Left hindlimb (tissue), 1 donor: ENCODE results near the gene CAMK2D.
A peak's percentile ranks its signal among the peaks of the same experiment; 100 is the strongest.

Experiments used
- DNase-seq: peaks from one replicate; pipeline ENCODE4 v3.0.0-alpha.2; 2018

The CAMK2D gene

DNA sequence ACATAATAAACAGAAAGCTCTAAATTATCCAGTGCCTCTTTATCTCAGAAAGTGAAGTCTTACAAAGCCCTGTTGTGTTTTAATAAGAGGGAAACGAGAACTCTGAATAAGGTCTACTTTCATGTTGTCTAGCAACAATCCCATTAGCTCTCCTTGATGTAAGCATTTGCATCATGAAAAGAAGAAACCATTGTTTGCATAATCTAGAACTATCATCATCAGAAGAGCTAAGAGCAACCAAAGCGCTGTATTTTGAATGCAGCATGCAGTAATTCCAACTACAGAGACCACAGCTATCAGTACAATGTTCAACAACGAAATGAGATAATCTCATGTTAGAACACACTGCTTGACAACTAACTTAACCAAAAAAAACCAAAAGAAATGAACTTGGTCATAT is 257.1 kb downstream of the CAMK2D start:
- no peak for DNase-seq

DNA sequence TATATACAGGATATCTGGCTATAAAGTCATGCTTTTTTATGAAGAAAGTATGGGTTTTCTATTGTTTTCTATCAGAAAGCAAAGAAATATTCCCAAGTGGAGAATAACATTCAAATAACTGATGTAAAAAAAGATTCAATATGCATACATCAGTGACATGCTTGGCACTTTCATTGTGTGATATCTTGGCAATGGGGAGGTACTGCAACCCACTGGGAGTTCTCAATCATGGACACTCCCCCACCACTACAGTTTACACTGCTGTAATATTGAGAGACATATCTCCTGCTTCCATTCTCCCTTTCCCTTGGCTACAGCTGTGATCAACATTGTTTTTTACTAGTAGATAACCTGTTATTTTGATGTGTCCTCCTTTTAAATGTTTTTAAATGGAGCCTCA is 257.8 kb downstream of the CAMK2D start:
- no peak for DNase-seq

DNA sequence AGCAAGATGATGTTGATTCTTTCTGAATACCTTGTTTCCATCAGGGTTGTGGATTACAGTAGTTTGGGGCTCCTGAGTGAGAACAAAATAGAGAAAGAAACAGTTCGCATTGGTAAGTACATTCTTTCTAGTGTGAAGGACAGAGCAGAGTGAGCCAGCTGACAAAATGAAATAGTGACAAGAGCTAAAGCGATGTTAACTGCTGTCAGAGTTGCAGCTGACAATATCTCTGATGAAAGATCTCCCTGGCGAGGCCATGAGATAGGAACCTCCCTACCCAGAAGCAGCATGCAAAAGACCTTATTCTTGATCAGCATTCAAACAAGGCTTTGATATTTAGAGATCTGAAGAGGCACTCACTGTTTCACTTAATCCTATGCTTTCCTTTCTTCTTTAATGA is 258.6 kb downstream of the CAMK2D start:
- no peak for DNase-seq

DNA sequence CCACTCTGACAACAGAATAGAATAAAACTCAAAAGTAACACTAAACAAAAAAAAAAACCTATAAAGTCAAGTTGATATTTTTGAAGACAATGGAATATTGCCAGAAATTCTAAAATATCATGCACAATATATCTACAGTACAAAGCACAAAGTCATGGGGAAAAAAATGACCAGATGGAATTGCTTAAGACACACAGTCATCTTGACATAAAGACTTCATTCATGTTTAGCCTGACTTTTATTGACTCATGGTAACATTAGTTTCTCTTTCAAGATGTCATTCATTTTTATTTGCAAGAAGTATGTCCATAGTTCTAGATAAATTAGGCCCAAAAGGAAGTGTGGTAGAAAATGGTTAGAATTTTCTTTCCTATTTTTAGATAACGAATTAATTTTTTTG is 259.1 kb downstream of the CAMK2D start:
- no peak for DNase-seq

DNA sequence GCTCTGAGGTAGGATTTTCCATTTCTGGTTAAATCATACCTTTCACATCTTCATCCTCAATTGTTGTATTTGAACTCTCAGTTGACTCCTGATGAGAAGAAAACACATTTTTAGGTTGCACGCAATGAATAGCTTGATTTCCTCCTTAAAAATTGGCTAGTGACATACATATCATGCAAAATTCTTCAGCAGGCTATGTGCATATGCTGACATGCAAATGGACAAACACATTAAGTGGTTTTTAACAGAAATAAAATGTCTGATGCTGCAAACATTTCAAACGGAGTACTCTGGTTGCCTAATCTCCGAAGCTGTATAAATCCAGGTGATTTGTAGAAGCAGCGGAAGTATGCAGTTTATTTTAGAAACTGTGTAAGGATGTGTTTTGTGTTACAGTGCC is 261.1 kb downstream of the CAMK2D start:
- no peak for DNase-seq

DNA sequence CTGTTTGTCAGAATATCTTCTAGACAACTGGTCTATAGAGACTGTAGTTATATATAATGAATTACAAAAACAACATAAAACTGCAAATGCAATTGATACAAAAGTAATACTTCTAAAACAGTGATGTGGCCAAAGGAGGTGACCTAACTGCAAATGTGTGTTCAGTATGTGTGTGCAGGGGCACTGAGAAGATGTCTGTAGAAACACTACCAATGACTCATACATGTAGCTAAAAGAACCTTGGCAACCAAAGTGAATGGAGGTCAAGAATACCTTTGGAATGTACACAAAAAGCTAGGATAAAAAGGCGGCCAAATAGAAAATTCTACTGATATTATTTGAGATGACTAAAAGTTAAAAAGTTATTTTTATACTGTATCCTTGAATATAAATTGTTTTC is 261.8 kb downstream of the CAMK2D start:
- no peak for DNase-seq

DNA sequence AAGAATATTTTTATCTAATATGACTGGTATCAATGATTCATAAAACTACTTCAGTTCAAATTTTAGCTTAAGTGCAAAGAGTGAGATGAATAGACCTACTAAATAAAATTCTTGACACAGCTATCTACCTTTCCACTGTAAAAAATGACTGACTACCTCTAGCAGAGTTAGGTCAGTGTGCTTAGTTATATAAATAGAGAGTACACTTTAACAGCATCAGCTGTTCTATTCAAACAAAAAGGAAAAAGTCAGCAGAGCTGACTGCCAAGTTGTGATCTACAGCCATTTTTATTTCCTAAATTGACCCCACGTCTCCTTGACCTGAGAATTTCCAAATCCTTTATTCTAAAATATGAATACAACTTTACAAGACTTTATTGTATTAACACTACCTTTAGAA is 262.4 kb downstream of the CAMK2D start:
- DNase-seq = no peak

DNA sequence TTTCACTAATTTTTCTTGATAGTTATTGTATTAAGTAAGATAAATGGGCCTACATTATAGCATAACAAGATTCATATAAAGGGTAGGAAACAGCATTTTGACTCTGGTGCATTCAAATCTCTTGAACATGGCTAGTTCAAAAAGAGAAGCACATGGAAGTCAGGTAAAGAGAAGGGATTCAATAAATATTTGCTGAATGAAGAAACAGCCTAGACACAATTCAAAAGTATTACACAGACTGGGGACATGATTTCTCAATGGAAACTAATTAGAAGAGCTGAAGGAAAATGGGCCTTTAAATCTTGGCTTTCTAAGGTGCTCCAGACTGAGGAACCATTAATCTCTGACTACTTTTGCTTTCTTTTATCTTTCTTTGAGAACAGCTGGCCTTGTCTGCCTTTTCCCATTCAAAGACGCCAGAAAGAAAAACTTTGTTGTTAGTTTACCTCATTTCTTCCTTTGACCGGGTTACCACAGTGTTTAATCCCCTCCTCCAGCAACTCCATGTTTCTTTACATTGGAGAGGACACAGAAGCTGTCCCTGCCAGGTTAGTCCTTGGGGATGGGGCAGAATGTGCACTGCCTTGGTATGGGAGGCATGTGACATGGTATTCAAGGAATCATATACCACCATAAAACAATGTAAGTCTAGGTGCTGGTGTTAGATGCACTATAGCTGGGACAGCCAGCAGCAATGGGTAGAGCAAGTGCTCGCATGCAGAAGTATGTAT is 264.2 kb downstream of the CAMK2D start:
- DNase-seq = no peak

DNA sequence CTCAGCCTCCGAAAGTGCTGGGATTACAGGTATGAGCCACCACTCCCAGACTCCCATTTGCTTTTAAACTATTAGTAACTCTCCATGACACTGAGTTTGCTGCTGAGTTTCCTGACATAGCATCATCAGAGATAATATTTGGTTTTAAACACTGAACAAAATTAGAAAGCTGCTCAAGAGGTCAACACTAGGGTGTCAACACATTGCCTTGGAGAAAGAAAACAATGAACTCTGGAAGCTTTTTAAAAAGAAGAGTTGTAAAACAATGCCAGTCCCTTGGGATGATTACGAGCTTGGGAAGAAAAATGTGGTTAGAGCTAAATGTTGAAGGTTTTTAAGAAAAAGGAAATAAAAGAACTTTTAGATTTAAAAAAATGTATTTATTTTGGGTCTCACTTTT is 264.8 kb downstream of the CAMK2D start:
- DNase-seq = no peak

DNA sequence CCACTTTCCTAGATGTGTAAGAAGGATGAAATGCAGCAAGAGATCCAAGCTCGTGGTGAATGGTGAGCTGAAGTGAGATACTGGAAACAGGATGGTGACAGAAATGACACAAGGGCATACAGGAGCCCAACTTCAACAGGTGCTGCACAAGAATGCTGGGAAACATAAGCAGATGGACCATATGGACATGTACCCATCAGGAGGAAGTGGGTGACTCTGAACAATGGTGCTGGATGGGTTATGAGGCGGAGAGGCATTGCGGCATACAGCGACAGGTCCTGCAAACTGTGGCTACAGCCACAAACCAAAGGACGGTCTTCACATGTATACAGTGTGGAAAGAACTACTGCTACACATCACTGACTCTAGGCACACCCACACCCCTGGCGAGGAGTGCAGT is 265.7 kb downstream of the CAMK2D start:
- no peak for DNase-seq

DNA sequence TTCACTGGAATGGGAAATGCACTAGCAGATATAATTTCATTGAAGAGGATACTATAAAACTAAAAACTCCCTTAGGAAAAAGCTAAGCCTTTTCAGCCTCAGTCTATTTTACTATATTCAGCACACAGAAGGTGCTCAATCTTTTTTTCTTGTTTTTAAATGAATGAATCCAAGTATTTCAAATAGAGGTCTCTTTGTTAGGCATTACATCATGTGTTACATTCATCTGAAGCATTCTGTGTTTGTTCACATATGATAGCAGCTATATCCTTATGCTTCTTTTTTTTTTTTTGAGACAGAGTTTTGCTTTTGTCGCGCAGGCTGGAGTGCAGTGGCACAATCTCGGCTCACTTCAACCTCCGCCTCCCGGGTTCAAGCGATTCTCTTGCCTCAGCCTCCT is 278.4 kb downstream of the CAMK2D start:
- no peak for DNase-seq

DNA sequence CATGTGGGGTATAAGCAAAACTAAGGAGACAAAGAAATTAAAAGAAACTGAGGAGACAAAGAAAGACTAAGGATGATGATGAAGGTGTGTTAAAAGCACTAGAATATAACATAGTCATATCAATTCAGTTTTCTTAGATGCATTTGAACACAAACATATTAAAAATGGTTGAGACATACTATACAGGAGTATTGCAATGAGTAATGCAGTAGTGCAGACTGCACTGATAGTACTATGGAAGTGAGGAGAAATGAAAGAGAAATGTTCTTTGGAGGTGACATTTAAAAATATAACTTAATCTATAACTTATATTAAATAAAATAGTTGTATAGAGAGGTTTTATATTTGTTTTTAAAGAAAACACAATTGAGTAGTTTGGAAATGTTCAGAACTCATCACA is 279.2 kb downstream of the CAMK2D start:
- no peak for DNase-seq

DNA sequence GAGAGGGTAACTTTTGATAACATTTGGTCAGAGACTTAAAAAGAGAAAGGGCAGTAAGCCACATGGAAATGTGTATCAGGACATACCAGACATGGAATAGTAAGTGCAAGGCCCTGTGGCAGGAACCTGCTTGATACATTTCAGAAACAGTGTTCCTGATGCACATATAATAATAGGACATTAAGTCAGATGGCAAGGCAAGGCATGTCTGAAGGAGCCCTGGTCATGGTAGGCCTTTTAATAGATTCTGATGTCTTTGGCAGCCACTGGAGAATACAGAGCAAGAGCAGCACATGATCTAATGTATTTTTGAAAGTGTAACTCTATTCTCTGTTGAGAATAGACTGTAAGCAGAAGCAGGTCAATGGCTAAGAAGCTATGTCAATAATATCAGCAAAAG is 279.7 kb downstream of the CAMK2D start:
- no peak for DNase-seq

DNA sequence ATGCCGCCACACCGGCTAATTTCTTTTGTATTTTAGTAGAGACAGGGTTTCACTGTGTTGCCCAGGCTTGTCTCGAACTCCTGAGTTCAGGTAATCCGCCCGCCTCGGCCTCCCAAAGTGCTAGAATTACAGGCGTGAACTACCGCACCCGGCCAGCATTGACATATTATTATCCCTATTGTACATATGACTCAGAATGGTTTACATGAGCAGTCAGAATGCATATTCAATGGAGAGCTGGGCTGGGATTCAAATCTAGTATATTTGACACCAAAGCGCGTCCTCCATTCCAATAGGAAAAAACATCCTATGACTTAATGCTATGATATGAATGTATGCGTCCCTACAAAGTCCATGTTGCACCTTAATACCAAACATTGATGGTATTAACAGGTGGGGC is 281.4 kb downstream of the CAMK2D start:
- no peak for DNase-seq

DNA sequence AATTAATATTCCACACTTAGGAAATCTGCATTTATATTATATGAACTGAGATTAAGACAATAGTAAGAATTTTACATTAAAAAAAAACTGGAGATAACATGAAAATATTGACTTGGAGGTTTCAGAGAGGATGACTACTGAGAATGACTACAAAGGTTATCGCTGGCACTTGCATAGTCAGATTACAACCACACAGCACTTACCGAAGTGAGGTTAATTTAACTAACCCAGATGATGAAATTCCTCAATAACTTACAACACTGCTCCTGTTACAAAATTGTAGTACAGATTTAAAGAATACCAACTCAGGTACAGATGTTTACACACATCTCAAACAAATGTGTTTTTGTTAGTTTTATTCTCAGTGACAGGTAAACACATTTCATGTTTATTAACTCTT is 283.5 kb downstream of the CAMK2D start:
- DNase-seq = no peak

DNA sequence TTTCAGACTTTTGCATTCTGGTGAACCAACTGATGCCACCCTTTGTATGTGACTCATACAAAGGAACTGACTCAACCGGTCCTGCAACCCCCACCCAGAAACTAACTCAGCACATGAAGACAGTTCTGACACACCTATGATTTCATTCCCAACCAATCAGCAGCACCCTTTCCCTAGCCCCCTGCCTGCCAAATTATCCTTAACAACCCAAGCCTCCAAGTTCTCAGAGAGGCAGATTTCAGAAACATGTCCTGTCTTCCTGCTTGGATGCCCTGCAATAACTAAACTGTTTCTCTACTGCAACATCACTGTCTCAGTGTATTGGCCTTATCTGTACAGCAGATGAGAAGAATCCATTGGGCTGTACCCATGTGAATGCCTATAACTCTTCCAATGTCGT is 284.7 kb downstream of the CAMK2D start:
- DNase-seq = no peak

DNA sequence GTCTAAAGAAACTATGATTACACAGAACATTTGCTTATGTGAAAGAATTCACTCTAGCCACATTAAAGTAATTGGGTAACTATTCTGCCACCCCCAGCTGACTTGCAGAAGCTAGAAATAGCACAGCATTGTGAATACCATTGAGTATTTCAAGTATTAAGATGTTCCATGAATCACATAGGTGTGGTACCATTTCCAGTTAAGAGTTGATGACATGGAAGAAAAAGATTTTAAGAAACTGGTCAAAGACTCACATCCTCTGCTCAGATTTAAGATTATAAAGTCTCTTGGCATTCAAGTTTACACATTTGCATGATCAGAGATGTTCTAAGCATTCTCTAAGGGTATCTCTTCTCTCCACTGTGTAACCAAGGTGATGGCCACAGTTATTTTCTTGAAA is 287.5 kb downstream of the CAMK2D start:
- no peak for DNase-seq

DNA sequence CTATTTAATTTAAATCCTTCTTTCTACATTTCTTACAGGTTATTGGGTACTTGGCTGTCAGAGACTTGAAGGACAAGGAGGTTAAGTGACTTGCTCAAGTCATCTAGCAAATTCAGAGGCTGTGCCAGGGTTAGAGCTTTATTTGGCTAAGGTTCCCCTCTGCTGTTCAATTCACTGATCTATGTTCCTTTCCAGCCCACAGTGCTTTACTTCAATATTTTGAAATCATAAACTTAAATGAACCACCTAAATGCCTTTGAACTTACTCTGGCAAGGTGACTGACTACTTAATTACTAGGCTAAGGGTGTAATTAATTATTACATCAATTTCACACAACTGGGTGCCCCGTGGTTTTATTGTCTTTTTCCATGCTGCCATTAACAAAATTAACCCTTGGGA is 288.7 kb downstream of the CAMK2D start:
- DNase-seq = no peak

DNA sequence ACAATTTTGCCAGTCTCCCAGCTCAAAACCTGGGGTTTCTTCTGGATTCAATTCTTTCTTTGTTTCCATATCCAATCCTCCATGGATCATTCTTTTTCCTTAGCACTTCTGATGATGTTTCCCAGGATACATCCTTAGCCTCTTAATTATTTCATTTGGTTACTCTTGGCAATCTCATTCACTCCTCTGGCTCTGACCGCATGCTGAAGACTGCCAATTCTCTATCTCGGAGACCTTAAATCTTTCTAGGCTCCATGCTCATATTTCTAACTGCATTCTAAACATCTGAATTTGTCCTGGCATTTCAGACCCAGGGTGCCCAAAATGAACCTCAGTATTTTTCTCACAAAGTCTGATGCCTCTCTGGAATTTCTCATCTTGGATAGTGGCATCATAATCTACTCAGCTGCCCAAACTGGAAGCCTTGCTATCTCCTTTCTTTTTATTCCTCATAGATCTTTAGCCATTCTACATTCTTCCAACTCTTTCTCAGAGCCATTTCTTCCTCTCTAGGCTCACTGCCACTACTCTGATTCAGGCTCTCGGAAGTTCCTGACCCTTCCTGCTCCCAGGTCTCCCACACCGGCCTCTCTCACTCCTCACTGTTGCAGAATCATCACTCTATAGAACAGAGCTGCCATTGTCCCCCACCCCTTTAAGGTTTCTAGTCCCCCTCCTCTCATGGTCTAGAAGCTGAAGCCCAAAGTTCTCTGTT is 290.2 kb downstream of the CAMK2D start:
- no peak for DNase-seq

DNA sequence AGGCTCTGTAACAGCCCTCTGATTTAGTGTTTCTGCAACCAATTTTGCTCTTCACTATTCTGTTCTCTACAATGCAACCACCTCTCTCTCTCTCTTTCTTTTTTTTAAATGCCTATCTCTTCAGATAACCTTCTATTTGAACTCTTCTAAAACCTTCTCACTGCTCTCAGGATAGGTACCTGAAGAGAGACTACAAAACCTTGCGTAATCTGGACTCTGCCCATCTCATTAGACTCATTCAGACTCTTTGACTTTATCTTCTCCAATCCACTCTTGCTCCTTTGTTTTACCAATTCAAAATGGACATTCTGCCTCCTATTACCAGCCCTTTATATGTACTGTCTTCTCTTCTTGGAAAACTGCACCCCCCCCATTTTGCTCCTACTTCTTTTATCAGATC is 291.6 kb downstream of the CAMK2D start:
- DNase-seq = no peak

DNA sequence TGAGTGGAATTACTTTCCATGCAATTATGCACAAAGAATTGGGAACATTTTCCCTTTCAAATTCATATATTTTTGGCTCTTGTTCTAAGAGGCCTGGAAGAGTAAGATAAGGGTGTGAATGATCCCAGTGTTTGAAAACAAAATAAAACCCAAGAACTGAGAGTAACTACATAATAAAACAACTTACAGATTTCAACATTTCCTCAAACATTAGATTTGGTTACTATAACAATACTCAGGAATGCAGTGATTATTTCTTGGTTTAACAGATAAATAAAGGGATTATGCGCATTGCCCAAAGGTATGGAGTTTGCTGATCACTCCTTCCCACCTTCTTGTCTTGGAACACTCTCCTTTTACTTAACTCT is 292.5 kb downstream of the CAMK2D start:
- no peak for DNase-seq

DNA sequence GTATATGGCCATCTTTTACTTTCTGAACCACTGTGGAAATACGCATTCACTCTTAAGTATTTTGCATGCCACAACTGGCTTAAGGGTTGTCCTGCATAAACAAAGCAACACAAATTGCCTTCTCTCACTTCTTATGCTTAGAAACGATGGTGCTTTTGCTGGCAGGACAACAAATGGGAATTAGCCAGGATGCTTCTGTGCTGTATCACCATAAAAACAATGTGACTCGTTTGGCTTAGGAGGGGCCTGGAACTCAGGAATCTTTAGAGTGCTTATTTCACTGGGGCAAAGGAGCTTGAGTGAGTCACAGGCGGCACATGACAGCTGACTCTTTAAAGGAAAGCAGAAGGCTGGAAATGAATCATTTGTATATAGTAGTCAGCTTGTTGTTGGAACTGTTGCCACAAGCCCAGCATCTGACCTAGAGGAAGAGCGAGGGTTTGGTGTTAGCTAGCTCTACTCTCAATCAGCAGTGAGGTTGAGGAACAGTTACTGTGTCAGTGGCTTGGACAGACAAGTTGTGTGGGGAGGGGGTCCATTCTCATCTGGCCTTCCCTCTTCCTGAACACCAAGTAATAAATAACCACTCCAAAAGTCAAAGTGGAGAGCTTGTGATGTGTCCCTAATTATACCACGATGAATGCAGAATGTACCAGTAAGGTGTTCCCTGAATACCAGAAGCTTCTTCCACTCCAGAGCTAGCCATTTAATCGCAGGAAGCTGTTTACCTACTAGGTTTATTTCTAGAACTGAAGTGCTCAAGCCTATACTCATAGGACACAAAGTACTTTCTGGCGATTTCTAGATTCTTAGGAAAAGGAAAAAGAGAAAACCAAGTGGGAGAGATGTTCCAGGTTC is 293.1 kb downstream of the CAMK2D start:
- peak; percentile 52 for DNase-seq

DNA sequence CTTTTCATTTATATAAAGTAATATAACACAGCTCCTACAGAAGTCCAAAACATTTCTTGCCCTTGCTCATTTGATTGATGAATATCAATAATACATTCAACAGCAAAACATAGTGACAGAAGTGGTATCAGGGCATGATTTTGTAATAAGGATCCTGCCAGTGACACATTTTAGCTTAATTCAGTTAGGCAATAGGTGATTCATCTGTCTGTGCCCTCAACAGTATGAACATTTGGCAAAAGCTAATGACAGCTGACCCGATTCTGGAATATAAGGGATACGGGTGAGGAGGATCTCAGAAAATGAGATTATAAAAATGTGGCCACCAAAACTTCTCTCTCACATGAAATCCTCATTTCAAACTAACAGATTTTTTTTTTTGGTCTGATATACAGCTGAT is 294.0 kb downstream of the CAMK2D start:
- no peak for DNase-seq

DNA sequence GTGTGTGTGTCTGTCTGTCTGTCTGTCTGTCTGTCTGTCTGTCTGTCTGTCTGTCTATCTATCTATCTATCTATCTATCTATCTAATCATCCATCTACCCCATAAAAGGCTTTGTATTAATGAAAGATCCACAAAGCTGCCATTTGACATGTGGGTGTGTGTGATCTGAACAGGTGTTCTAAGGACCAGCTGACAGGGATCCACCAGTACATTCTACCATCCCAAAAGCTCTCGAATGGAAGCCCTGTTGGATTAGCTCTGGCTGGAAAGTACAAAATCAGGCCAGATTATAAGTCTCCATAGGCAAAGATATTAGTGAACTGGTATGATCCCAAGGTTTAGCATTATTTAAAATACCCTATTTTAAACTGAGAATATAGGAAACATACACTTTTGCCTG is 299.3 kb downstream of the CAMK2D start:
- no peak for DNase-seq
